NCI-H1436 treated with DMSO at 0.1 percent for 48 hours (cell line): ENCODE data around the gene CORO2A.
"Not testable (repeated sequence)": the region's sequence is repeated elsewhere in the genome, so short reads cannot be mapped to it uniquely, and the experiment has no call there.

Experiments
- DNase-seq: peaks from one replicate; lab custom pipeline; 2025; lab: John Stamatoyannopoulos, UW

Gene CORO2A

GRCh38 chr9:98084396-98084795, 108.0 kb downstream of the CORO2A start:
- no peak for DNase-seq

GRCh38 chr9:98083566-98084183, 108.8 kb downstream of the CORO2A start:
- no peak for DNase-seq

GRCh38 chr9:98083061-98083501, 109.4 kb downstream of the CORO2A start:
- no peak for DNase-seq

- no peak for DNase-seq
These were observed 110.8 kb downstream of the CORO2A start for GRCh38 chr9:98081477-98082219.

- no peak for DNase-seq
These were observed 111.7 kb downstream of the CORO2A start for GRCh38 chr9:98080780-98081179.

GRCh38 chr9:98080326-98080725, 112.1 kb downstream of the CORO2A start:
- no peak for DNase-seq

- DNase-seq: no peak
These were observed 113.5 kb downstream of the CORO2A start for GRCh38 chr9:98078895-98079294.

GRCh38 chr9:98076514-98076890, 115.9 kb downstream of the CORO2A start:
- DNase-seq: not testable (repeated sequence)

GRCh38 chr9:98075332-98075805, 117.1 kb downstream of the CORO2A start:
- DNase-seq: no peak

GRCh38 chr9:98074115-98074990, 118.1 kb downstream of the CORO2A start:
- DNase-seq: no peak

GRCh38 chr9:98071737-98072136, 120.7 kb downstream of the CORO2A start:
- DNase-seq: no peak
